ENCODE data around the gene BLM. TPM values are rescaled to one million over a fixed set of nuclear protein-coding genes. Genes with fewer than 3 reads are reported as not detected.

Gene BLM
- total RNA-seq, 1 donor from 2014 or later, result 3.7 TPM

DNA sequence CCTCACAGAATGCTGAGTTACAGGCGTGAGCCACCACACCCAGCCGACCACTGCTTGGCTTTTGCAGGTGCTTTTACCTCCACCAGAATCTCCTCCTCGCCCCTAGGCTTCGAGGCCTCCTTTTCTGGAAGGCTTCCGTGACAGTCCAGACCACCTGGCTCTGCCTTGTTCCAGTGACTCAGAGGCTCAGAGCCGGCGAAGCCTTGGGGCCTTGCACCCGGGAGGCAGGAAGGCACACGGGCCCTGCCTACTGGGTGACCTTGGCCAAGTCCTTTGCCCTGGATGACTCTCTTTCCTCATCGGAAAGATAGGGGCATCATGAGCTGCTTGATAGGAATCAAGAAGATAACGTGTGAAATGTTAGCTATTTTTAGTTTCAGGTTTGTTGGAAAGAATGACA is 119.9 kb downstream of the BLM start:
- H3K4me2 ChIP-seq (ENCODE audit: low read length), result no peak overlapping the region
- no peak overlapping the region for H2AFZ ChIP-seq (ENCODE audit: low read depth, low read length)
- peaks cover 3% of the 10 kb centered on the region for H3K27me3 Mint-ChIP-seq (ENCODE audit: low read depth, unreplicated experiment)
- peaks cover 11% of the 10 kb centered on the region for H3K4me1 Mint-ChIP-seq (ENCODE audit: low read depth, unreplicated experiment)
- H3K4me1 ChIP-seq (ENCODE audit: insufficient read depth, low read length), result peaks cover 9% of the 10 kb centered on the region
- H3K9ac ChIP-seq (ENCODE audit: low read length), result no peak overlapping the region
- no peak overlapping the region for H3K27ac Mint-ChIP-seq (ENCODE audit: unreplicated experiment)
- FAIRE-seq (no peak), DNase-seq (ENCODE audit: low read depth) (no peak)
- no peaks in the 10 kb centered on the region for H3K27me3 ChIP-seq (ENCODE audit: insufficient read depth, low read length)
- no peaks in the 10 kb centered on the region for H4K20me1 ChIP-seq (ENCODE audit: insufficient read depth, low read length)
- no peak overlapping the region for H3K27ac ChIP-seq (ENCODE audit: low read depth, low read length)
- H3K36me3 ChIP-seq (ENCODE audit: insufficient read depth, low read length), result no peaks in the 10 kb centered on the region
- no peaks in the 10 kb centered on the region for H3K9me3 Mint-ChIP-seq (ENCODE audit: unreplicated experiment)
- H3K79me2 ChIP-seq (ENCODE audit: insufficient read depth, low read length), result no peaks in the 10 kb centered on the region
- no peaks in the 10 kb centered on the region for H3K36me3 Mint-ChIP-seq (ENCODE audit: low read depth, unreplicated experiment)
- no peaks in the 10 kb centered on the region for H3K9me3 ChIP-seq (ENCODE audit: insufficient read depth, low read depth, low read length)
- TF ChIP-seq, protein P1, sequence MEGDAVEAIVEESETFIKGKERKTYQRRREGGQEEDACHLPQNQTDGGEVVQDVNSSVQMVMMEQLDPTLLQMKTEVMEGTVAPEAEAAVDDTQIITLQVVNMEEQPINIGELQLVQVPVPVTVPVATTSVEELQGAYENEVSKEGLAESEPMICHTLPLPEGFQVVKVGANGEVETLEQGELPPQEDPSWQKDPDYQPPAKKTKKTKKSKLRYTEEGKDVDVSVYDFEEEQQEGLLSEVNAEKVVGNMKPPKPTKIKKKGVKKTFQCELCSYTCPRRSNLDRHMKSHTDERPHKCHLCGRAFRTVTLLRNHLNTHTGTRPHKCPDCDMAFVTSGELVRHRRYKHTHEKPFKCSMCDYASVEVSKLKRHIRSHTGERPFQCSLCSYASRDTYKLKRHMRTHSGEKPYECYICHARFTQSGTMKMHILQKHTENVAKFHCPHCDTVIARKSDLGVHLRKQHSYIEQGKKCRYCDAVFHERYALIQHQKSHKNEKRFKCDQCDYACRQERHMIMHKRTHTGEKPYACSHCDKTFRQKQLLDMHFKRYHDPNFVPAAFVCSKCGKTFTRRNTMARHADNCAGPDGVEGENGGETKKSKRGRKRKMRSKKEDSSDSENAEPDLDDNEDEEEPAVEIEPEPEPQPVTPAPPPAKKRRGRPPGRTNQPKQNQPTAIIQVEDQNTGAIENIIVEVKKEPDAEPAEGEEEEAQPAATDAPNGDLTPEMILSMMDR (IDR thresholded peaks at IDR 0.05; ENCODE audit: insufficient read depth, low read depth, low read length), result no peak
- TF ChIP-seq EZH2 (IDR thresholded peaks at IDR 0.05; ENCODE audit: insufficient read depth, low read length), result no peak
- H3K4me3 ChIP-seq (ENCODE audit: insufficient read depth, low read depth, low read length), result no peak overlapping the region
- no peak overlapping the region for H3K4me3 Mint-ChIP-seq (ENCODE audit: unreplicated experiment)

DNA sequence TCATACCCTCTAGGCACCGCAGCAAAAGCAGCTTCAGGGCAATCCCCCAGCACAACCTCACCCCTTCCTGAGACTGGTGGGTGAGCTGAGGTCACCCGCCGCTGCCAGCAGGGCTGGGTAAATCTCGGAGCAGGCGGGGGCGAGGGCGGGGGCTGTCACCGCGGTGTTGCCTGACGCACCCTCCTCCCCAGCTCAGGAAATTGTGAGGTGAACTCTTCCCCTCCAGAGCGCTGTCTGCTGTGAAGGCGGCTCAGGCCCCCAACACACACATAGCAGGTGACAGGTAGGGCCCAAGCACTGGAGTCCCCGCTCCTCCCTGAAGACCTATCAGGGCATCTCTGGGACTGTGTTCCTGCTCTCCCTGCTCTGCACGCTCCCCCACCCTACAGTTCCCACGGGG is 121.0 kb downstream of the BLM start:
- Histone ChIP-seq H3K79me2 (ENCODE audit: insufficient read depth, low read length) (no peaks in the 10 kb centered on the region), H3K27me3 (ENCODE audit: insufficient read depth, low read length) (no peaks in the 10 kb centered on the region), H4K20me1 (ENCODE audit: insufficient read depth, low read length) (no peaks in the 10 kb centered on the region), H3K4me2 (ENCODE audit: low read length) (no peak overlapping the region), H3K9me3 (ENCODE audit: insufficient read depth, low read depth, low read length) (no peaks in the 10 kb centered on the region), H3K4me1 (ENCODE audit: insufficient read depth, low read length) (peaks cover 9% of the 10 kb centered on the region), H3K36me3 (ENCODE audit: insufficient read depth, low read length) (no peaks in the 10 kb centered on the region), H3K4me3 (ENCODE audit: insufficient read depth, low read depth, low read length) (no peak overlapping the region), H2AFZ (ENCODE audit: low read depth, low read length) (no peak overlapping the region), H3K9ac (ENCODE audit: low read length) (no peak overlapping the region), H3K27ac (ENCODE audit: low read depth, low read length) (no peak overlapping the region)
- no peaks in the 10 kb centered on the region for H3K9me3 Mint-ChIP-seq (ENCODE audit: unreplicated experiment)
- TF ChIP-seq EZH2 (IDR thresholded peaks at IDR 0.05; ENCODE audit: insufficient read depth, low read length), result no peak
- TF ChIP-seq, protein P1 (IDR thresholded peaks at IDR 0.05; ENCODE audit: insufficient read depth, low read depth, low read length), result no peak
- FAIRE-seq (no peak), DNase-seq (ENCODE audit: low read depth) (no peak)
- H3K27ac Mint-ChIP-seq (ENCODE audit: unreplicated experiment), result no peak overlapping the region
- peaks cover 11% of the 10 kb centered on the region for H3K4me1 Mint-ChIP-seq (ENCODE audit: low read depth, unreplicated experiment)
- no peaks in the 10 kb centered on the region for H3K36me3 Mint-ChIP-seq (ENCODE audit: low read depth, unreplicated experiment)
- H3K4me3 Mint-ChIP-seq (ENCODE audit: unreplicated experiment), result no peak overlapping the region
- H3K27me3 Mint-ChIP-seq (ENCODE audit: low read depth, unreplicated experiment), result peaks cover 5% of the 10 kb centered on the region

GRCh38 chr15:90838544-90838943 is 121.4 kb downstream of the BLM start:
- DNase-seq (ENCODE audit: low read depth) (no peak), FAIRE-seq (no peak)
- Histone ChIP-seq H4K20me1 (ENCODE audit: insufficient read depth, low read length) (no peaks in the 10 kb centered on the region), H3K4me1 (ENCODE audit: insufficient read depth, low read length) (peaks cover 9% of the 10 kb centered on the region), H3K4me2 (ENCODE audit: low read length) (no peak overlapping the region), H3K27ac (ENCODE audit: low read depth, low read length) (no peak overlapping the region), H2AFZ (ENCODE audit: low read depth, low read length) (no peak overlapping the region), H3K4me3 (ENCODE audit: insufficient read depth, low read depth, low read length) (no peak overlapping the region), H3K9ac (ENCODE audit: low read length) (no peak overlapping the region), H3K27me3 (ENCODE audit: insufficient read depth, low read length) (no peaks in the 10 kb centered on the region), H3K9me3 (ENCODE audit: insufficient read depth, low read depth, low read length) (no peaks in the 10 kb centered on the region), H3K79me2 (ENCODE audit: insufficient read depth, low read length) (no peaks in the 10 kb centered on the region), H3K36me3 (ENCODE audit: insufficient read depth, low read length) (no peaks in the 10 kb centered on the region)
- Mint-ChIP-seq H3K9me3 (ENCODE audit: unreplicated experiment) (no peaks in the 10 kb centered on the region), H3K36me3 (ENCODE audit: low read depth, unreplicated experiment) (no peaks in the 10 kb centered on the region), H3K4me1 (ENCODE audit: low read depth, unreplicated experiment) (peaks cover 11% of the 10 kb centered on the region), H3K4me3 (ENCODE audit: unreplicated experiment) (no peak overlapping the region), H3K27ac (ENCODE audit: unreplicated experiment) (no peak overlapping the region), H3K27me3 (ENCODE audit: low read depth, unreplicated experiment) (peaks cover 5% of the 10 kb centered on the region)
- TF ChIP-seq, protein P1 (IDR thresholded peaks at IDR 0.05; ENCODE audit: insufficient read depth, low read depth, low read length), result no peak
- TF ChIP-seq EZH2 (IDR thresholded peaks at IDR 0.05; ENCODE audit: insufficient read depth, low read length), result no peak

Data from astrocyte (in vitro differentiated cells and primary cell).